Measurements from ENCODE around the gene CACNA1A. TPM values are rescaled to one million over a fixed set of nuclear protein-coding genes. Genes with fewer than 3 reads are reported as not detected.

CACNA1A gene
- total RNA-seq, 1 experiment from 2014 or later, result not detected

DNA sequence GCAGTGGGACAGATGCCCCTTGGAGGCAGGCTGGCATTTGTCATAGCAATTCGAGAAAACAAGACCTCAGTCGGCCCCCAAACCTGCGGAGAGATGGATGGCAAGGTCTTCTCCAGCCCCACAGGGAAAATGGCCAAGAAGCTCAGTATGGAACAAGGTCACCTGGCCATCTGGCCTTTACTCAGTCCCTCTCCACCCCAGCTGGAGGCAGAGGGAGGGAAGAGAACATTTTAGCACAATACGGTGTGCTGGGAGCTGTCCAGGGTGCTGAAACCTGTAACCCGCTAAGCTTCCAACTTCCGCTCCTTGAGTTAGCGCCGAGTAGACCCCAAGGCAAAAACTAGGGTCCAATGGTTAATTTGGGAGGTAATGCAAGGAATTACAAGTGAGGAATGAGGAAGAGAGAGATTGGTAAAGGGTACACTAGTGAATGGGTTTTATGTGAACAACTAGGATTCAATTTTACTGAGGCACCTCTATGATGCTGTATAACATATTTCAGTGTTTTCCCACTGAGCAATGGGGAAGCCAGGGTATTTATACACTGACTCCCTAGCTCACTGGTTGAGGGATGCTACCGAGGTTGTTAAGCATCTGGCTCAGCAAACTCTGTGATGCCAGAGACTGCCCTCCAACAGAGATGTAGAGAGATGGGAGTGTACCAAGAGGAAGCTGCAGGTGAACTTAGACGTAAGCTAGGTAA lies 64.3 kb downstream of the CACNA1A start:
- BruUV-seq (replicated peaks), result no TSS peak
- Mint-ChIP-seq H3K27me3 (ENCODE audit: insufficient read depth, unreplicated experiment) (peaks cover 26% of the 10 kb centered on the region), H3K36me3 (ENCODE audit: insufficient read depth, unreplicated experiment) (no peaks in the 10 kb centered on the region), H3K9me3 (ENCODE audit: unreplicated experiment) (no peaks in the 10 kb centered on the region), H3K4me3 (ENCODE audit: unreplicated experiment) (no peak overlapping the region), H3K27ac (ENCODE audit: low read depth, unreplicated experiment) (no peak overlapping the region), H3K4me1 (ENCODE audit: insufficient read depth, unreplicated experiment) (no peaks in the 10 kb centered on the region)
- intact Hi-C loops (cut with micrococcal nuclease), result no loop called here
- peak; percentile 57 for DNase-seq (ENCODE audit: unreplicated experiment)
- ChIA-PET POLR2A (interaction anchor here (0.7 kb wide), 1 partner anchor 266 kb away, joined by 4 read pairs; no protein-coding TSS in a partner anchor), CTCF (interaction anchor here (0.6 to 1.9 kb wide), 6 partner anchors 10 to 297 kb away, joined by 3 to 4 read pairs (median 4); no protein-coding TSS in a partner anchor)
- TF ChIP-seq, protein P1, sequence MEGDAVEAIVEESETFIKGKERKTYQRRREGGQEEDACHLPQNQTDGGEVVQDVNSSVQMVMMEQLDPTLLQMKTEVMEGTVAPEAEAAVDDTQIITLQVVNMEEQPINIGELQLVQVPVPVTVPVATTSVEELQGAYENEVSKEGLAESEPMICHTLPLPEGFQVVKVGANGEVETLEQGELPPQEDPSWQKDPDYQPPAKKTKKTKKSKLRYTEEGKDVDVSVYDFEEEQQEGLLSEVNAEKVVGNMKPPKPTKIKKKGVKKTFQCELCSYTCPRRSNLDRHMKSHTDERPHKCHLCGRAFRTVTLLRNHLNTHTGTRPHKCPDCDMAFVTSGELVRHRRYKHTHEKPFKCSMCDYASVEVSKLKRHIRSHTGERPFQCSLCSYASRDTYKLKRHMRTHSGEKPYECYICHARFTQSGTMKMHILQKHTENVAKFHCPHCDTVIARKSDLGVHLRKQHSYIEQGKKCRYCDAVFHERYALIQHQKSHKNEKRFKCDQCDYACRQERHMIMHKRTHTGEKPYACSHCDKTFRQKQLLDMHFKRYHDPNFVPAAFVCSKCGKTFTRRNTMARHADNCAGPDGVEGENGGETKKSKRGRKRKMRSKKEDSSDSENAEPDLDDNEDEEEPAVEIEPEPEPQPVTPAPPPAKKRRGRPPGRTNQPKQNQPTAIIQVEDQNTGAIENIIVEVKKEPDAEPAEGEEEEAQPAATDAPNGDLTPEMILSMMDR (IDR thresholded peaks at IDR 0.05; ENCODE audit: unreplicated experiment), result no peak

DNA sequence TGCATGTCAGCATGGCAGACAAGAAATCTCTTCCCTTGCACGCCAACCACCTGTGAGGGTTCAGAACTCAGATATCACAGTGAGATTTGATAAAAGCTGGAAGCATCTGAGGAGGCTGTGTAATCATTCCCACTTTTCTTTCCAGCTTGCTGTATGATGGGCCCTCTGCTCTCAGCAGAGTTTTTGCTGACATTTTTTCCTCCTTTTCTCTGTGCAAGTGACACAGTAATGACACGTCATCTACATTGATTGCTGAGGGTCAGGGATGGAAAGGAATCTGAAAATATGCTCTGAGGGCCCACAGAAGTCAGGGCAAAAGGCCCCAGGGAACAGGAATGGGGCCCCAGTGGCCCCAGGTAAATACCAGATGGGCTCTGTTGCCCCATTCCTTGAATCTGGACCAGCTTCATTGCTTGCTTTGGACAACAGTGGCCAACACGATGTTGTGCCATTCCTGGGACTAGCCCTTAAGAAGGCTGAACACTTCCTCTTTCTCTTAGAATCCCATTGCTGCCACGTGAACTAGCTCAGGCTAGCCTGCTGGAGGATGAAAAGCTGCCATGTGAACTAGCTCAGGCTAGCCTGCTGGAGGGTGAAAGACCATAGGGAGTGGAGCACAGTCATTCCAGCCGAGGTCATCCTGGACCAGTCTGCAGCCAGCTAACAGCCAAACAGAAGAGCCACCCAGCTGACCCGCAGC lies 68.2 kb downstream of the CACNA1A start:
- Mint-ChIP-seq H3K4me3 (ENCODE audit: unreplicated experiment) (no peak overlapping the region), H3K36me3 (ENCODE audit: insufficient read depth, unreplicated experiment) (no peaks in the 10 kb centered on the region), H3K27me3 (ENCODE audit: insufficient read depth, unreplicated experiment) (no peaks in the 10 kb centered on the region), H3K4me1 (ENCODE audit: insufficient read depth, unreplicated experiment) (no peaks in the 10 kb centered on the region), H3K27ac (ENCODE audit: low read depth, unreplicated experiment) (no peak overlapping the region), H3K9me3 (ENCODE audit: unreplicated experiment) (no peaks in the 10 kb centered on the region)
- DNase-seq (ENCODE audit: unreplicated experiment), result no peak
- POLR2A ChIA-PET, result interaction anchor here (0.8 kb wide), 1 partner anchor 44 kb away, joined by 3 read pairs; no protein-coding TSS in a partner anchor
- CTCF ChIA-PET, result interaction anchor here (0.5 to 1.2 kb wide), 5 partner anchors 10 to 243 kb away, joined by 3 read pairs; no protein-coding TSS in a partner anchor
- TF ChIP-seq, protein P1 (IDR thresholded peaks at IDR 0.05; ENCODE audit: unreplicated experiment), result no peak
- intact Hi-C loops (cut with micrococcal nuclease), result no loop called here
- BruUV-seq (replicated peaks), result no TSS peak

DNA sequence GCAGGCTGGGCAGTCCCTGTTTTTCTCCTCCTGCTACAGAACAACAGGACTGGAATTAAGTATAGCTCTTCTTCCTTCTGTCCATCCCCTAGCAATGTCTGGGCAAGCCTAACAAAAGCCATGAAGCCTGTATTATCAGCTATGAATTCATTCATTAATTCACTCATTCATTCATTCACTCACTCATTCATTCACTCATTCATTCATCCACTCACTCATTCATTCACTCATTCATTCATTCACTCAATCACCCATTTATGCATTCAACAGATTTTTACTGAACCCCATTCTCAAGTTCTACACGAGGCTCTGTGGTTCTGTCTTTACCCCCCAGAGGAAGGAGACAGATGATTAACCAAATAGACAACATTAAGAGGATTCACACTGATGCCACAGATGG lies 69.9 kb downstream of the CACNA1A start:
- Mint-ChIP-seq H3K36me3 (ENCODE audit: insufficient read depth, unreplicated experiment) (no peaks in the 10 kb centered on the region), H3K27ac (ENCODE audit: low read depth, unreplicated experiment) (no peak overlapping the region), H3K4me3 (ENCODE audit: unreplicated experiment) (no peak overlapping the region), H3K9me3 (ENCODE audit: unreplicated experiment) (no peaks in the 10 kb centered on the region), H3K27me3 (ENCODE audit: insufficient read depth, unreplicated experiment) (no peaks in the 10 kb centered on the region), H3K4me1 (ENCODE audit: insufficient read depth, unreplicated experiment) (no peaks in the 10 kb centered on the region)
- intact Hi-C loops (cut with micrococcal nuclease), result no loop called here
- DNase-seq (ENCODE audit: unreplicated experiment), result no peak
- CTCF ChIA-PET, result no interaction called here
- TF ChIP-seq, protein P1 (IDR thresholded peaks at IDR 0.05; ENCODE audit: unreplicated experiment), result no peak
- POLR2A ChIA-PET, result no interaction called here
- BruUV-seq (replicated peaks), result no TSS peak

Measured in MCF 10A (cell line).